Stimulated activated CD8-positive, alpha-beta memory T cell treated with anti-CD3 and anti-CD28 coated beads, Interleukin-2, amount 100 ng/mL, for 48 hours (primary cell): ENCODE results near the gene ZYX.
"Not testable (repeated sequence)": the region's sequence is repeated elsewhere in the genome, so short reads cannot be mapped to it uniquely, and the experiment has no call there.

Experiments
- DNase-seq, 2 donors: peaks; one replicate each; pipeline ENCODE4 v3.0.0-alpha.2; 2020; ENCODE audit warnings: low read depth in 2 of 2

Gene ZYX

DNA sequence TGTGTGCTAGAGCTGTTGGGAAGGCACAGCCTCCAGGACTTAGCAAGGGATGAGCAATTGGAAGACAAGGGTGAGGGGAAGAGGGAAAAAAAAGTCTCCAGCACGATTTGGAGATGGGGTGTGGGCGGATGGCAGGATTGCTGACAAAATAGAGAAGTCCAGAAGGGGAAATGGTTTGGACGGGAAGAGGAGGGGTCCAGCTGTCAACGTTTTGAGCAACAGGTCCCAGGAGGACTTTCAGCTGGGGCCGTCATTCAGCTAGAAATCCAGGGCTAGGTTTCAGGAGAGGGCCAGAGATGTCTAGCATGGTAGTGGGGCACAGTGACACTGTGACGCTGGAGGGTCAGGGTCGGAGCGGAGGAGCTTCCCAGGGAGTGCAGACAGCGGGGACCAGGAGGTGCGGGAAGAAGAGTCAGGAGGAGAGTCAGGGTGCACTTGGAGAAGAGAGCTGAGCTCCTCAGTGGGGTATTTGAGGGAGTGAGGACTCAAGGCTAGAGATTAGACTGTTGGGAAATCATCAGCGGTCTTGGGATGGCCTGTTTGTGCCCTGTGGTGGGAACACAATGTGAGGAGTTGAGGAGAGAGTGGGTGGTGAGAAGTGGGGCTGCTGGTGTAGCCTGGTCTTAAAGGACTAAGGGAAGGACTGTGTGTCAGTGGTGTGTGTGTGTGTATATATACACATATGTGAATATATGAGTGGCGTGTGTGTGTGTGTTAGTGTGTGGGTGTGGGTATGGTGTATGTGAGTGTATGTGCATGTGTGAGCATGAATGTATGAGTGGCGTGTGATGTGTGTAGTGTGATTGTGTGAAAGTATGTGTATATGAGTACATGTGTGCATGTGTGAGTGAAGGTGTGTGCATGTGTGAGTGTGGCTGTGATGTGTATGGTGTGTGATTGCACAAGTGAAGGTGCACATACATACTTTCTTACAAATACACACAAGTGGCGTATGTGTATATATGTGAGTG lies 3.8 kb downstream of the ZYX start:
- DNase-seq: no peak

DNA sequence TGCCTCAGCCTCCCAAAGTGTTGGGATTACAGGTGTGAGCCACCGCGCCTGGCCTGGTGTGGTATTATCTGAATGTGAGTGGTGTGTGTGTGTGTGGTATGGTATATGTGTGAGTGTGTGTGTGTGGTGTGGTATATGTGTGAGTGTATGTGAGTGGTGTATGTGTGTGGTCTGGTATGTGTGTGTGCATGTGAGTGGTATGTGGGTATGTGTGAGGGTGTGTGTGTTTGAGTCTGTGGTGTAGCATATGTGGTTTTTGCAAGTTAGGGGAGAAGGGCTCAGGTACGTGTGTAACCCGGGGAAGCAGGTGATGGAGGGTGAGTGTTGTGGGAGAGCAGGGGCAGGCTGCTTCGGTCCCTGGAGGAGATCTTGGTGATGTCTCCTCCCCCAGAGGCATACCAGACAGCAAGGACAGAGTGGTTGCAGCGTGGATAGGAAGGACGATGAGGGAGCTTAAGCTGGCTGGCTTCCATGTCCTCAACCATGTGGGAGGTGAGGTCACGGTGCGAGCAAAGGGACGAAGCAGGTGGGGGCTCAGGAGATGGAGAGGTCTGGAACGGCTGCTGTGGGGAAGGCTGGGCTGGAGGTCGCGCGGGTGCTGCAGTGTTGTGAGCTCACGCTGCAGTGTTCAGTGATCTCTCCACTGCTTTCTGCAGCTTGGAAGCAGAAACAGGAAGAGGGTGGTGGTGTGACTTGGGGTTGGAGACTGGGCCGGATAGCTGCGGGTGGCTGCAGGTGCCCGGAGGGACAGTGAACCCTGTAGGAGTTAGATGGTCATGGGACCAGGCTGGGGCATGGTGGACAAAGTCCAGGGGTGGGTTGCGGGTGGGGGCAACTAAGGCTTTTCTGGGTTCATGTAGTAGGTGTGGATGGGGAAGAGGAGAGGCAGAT lies 5.0 kb downstream of the ZYX start:
- DNase-seq: no peak

DNA sequence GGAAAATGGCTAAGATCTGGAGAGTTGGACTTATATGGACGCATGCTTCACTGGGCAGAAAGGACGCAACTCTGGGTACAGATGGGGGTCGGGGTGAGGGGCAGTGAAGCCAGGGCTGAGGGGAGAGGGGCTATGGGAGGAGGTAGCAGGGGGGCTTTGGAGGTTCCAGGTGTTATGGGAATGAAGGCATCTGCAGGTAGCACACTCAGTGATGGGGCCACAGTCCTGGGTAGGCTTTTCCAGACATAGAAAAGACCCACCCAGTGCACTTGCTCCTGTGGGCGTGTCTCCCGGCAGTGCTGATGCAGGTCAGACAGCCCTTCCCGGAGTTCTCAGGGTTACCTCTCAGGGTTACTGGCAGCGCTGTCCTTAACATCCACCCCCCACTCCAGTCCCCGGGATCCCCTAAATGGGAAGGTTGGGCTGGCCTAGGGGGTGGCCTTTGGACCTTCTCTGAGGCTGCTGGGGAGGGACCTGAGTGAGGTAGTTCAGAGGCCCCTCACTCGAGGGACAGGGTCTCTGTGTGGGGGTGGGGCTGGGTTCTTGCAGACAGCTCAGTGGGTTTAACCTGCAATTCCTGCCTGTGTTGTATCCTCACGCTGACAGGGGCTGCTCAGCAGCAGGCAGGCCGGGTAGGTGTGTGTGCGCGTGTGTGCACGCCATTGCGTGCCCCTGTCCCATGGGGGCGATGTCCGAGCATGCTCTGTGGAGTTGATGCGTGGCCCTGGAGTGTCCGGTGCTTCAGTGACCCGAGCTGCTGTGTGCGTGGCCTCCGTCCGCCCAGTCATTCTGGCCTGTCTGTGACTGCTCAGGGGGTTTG lies 6.2 kb downstream of the ZYX start:
- no peak for DNase-seq

DNA sequence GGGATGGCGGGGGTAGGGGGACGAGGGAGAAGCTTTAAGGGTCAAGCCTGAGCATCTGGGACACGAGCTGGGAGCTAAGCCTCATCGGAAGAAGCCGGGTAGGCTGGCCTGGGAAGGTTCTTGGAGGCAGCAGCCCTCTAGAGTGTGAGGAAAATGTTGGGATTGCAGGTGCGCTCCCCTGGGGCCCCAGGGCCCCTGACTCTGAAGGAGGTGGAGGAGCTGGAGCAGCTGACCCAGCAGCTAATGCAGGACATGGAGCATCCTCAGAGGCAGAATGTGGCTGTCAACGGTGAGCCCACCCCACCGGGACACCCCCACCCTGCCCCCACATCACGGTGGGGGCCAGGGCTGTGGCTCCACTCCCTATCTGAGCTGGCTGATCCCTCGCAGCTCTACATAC lies 6.9 kb downstream of the ZYX start:
- no peak for DNase-seq

DNA sequence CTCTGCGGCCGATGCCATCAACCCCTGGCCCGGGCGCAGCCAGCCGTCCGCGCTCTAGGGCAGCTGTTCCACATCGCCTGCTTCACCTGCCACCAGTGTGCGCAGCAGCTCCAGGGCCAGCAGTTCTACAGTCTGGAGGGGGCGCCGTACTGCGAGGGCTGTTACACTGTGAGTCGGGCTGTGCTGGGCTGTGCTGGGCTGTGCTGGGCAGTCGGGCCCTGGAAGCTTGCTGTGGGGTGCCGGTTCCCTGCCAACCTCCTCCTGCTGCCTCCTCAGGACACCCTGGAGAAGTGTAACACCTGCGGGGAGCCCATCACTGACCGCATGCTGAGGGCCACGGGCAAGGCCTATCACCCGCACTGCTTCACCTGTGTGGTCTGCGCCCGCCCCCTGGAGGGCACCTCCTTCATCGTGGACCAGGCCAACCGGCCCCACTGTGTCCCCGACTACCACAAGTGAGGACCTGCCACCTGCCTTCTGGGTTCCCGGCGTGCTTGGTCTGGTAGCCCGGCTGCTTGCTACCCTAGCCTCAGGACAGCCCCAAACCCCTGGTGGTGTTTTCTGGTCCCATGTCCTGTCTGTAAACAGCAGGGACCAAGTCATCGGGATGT lies 7.5 kb downstream of the ZYX start:
- no peak for DNase-seq

DNA sequence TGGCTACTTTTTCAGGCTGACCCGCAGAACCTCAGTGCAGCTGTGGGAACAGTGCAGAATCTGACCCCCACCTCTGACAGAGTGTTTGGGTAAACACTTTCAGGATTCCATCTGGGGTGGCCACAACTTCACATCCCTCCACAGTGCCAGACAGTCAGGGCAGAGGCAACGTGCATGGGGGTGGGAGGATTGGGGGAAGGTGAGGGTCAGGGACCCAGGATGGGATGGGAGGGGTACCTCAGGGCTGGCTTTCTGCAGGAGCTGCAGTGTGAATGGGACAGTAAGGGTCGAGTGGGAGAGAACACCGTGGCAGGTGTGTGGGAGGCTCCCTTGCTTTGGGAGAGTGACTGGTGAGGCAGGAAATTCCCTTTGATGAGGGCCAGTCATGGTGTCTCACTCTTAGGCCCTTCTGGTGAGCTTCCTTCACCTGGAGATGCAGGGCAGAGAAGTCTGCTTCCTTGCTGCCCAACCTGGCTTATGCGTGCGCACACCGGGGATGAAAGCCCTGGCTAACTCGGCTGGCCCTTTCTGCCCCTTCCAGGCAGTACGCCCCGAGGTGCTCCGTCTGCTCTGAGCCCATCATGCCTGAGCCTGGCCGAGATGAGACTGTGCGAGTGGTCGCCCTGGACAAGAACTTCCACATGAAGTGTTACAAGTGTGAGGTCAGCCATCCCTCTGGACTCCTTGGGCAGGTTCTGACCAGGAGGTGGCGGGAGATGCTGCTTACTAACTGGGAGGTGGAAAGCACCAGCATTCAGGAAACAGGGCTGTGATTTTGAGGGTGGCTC lies 8.4 kb downstream of the ZYX start:
- no peak for DNase-seq

DNA sequence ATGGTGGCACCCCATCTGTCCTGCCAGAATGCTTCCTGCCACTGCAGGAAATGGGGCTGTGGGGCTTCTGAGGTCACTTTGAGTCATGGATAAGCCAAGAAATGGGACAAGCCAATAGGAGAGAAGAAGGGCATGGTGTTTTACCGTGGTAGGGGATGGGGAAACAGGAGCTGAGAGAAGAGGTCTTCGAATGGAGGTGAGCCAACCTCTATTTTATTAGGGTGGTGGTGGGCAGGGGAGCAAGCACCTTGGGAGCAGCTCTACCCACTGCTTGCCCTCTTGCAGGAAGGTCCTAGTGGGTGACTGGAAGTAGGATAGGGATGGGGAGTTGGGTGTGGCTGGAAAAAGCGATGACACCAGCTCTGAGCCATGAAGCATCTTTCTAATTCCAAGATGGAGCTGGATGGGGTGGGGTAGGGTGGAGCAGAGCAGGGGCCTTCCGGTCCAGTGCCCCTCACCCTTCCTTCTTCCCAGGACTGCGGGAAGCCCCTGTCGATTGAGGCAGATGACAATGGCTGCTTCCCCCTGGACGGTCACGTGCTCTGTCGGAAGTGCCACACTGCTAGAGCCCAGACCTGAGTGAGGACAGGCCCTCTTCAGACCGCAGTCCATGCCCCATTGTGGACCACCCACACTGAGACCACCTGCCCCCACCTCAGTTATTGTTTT lies 9.1 kb downstream of the ZYX start:
- DNase-seq: no peak

DNA sequence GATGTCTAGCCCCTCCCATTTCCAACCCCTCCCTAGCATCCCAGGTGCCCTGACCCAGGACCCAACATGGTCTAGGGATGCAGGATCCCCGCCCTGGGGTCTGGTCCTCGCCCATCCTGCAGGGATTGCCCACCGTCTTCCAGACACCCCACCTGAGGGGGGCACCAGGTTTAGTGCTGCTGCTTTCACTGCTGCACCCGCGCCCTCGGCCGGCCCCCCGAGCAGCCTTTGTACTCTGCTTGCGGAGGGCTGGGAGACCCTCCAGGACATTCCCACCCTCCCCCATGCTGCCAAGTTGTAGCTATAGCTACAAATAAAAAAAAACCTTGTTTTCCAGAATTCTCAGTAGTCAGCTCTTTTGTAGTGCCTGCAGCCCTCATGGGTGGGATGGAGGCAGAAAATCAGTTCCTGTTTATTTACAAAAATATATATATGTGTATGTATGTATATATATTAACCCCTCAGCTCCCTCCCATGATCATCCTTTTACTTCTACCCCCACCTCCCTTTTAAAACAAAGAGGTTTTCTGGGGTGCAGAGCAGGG lies 9.7 kb downstream of the ZYX start:
- DNase-seq: no peak

DNA sequence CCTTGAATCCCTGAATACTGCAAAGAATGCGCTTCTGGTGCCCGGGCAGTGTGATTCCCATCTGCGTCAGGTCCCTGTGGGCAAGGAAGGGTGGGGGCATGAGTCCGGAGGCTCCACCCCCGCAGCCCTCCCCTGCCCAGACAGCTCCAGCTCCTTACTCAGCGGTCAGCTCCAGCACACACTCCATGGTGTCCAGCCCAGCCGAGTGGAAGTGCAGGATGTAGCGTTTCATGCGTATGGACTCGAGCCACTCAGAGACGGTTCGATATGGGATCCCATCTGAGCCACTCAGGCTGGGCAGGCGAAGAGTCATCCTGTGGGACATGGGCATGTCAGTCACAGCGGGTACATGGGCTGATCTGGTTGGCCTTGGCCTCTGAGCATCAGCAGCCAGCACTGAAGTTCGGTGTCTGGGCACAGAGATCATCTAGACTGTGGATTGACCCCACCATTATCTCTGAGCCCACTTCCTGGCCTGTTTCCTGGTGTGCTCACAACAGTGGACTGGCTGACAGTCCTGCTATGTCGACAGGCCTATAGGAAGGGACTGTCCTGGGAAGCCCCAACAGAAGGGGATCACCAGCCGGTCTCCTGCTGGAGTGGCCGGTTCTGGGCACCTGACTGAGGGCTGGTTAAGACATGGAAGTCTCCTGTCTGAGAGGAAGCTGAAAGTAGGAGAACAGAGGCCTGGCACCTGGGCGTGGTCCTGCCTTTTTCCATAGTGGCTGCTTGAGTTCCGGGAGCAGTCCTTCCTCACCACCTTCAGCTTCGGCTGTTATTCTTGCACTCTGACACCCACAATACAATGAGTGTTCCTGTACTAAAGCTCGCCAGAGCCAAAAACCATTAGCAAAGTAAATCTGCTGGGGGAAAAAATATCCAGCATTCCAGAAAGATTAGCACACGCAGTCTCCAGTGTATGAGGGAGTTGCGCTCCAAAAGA lies 10.6 kb downstream of the ZYX start:
- DNase-seq: no peak

DNA sequence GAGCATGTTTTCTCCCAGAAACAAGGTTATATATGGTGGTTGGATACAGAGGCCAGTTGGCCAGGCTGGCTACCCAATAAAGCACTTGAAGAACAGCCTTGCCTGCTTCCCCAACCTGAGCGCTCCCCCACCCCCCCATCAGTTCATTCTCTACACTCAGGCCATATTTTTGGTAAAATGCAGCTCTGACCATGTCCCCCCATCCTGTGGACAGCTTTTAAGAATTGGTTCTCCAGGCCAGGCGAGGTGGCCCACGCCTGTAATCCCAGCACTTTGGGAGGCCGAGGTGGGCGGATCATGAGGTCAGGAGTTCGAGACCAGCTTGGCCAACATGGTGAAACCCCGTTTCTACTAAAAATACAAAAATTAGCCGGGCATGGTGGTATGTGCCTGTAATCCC lies 11.3 kb downstream of the ZYX start:
- DNase-seq: not testable (repeated sequence)

DNA sequence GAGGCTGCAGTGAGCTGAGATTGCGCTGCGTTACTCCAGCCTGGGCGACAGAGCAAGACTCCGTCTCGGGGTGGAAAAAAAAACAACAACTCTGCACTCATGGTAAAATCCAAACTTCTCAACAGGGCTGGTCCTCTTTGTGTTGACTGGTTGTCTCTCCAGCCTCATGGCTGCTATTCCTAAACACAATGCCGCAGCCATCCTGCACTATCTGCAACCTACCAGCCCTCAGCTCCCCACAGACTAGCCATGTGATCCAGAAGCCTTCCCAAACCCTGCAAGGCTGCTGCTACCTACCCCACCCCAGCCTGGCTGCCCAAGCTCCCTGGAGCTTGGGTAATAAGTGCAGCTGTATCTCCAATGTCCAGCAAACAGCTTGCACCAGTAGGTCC lies 11.7 kb downstream of the ZYX start:
- no peak for DNase-seq

DNA sequence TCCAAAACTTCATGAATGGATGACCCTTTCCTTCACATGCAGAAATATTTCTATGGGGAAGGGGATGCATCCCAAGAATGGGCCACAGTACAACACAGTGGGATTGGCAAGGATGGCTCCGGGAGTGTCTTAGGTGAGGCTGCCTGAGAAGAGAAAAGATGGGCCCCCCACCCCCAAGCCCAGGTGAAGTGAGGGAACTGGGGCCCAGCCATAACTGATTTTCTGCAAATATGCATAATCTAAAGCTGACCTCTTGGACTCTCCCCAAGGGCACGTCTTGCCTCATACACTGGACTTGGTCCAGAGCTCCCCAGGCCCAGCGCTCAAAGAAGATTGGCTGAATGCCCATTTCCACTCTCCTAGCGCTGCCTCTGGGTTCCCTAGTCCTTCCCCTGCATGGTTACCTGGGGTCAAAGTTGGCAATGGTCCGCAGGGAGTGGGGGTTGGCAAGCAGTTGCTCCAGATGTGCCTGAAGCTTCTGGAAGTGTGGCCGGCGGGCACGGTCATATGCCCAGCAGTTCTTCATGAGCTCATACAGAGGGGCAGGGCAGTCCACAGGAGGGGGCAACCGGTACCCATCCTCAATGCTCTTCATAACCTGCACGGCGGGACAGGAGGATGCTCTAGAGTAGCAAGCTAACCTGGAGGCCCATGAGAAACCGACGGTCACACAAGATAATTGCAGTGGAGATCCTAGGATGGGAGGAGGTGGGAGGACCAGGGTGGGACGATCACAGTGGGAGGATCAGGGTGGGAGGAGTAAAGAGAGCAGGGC lies 12.3 kb downstream of the ZYX start:
- DNase-seq: no peak

DNA sequence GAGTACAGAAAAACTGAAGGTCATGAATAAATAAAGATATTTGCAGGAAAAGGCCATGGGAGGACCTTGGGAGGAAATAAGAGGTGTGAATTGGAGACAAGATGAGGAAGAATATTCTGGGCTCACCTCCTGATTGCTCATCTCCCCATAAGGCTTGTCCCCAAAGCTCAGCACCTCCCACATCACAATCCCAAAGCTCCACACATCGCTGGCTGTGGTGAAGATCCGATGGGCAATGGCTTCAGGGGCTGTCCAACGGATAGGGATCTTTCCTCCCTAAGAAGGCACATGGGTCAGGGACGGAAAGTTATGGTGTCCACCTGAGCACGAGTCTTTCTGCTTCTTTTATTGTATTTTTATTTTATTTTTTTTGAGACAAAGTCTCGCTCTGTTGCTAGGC lies 12.9 kb downstream of the ZYX start:
- no peak for DNase-seq

DNA sequence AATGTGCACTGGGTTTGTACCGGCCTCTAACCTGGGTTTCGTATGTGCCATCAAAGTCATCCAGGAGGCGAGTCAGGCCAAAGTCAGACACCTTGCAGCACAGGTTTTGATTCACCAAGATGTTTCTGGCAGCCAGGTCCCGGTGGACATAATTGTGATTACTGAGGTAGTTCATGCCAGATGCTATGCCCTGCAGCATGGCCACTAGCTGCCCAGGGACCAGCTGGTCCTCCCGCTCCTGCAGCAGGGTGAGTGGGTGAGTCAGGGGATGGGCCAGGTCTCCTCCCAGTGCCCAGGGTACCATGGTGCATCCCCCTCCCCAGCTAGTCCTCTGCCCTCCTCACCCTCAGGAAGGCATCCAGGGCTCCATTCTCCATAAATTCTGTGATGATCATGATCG lies 13.6 kb downstream of the ZYX start:
- no peak for DNase-seq

DNA sequence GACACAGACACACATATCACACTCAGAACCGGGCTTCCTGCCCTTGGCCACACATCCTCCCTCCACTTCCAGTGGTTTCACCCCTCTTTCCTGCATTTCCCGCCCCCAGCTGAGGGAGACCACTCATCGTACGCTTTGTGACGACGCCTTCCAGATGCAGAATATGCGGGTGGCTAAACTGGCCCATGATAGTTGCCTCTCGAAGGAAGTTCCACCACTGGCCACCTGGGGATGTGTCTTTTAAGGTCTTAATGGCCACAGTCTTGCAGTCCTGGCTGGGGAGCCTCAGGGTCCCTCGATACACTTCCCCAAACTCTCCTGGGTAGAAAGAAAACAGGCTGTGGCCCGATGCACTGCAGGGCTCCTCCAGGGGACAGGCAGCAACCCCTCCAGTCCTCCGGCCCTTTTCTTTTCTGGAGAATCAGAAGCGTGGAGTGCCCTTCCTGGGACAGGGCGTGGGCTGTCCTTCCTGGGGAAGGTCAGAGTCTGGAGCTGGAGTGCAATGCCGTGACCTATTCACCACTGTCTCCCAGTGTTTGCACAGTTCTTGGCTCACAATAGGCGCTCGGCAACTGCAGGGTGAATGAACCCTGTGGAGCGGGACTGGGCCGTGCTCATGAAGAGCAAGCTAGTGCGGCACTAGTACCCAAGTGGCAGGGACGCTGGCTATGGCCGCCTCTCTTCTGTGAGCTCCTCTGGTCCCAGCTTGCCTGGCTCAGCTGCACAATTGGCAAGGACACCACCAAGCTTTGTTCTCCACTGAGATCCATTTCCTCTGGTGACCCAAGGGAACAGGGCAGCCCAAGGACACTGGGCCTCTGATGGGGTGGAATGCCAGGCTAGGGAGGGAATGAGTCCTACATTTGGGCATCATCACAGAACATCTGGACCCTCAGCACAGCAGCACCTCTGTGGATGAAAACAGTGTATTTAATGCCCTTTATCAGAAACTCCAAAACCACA lies 14.3 kb downstream of the ZYX start:
- DNase-seq: no peak

DNA sequence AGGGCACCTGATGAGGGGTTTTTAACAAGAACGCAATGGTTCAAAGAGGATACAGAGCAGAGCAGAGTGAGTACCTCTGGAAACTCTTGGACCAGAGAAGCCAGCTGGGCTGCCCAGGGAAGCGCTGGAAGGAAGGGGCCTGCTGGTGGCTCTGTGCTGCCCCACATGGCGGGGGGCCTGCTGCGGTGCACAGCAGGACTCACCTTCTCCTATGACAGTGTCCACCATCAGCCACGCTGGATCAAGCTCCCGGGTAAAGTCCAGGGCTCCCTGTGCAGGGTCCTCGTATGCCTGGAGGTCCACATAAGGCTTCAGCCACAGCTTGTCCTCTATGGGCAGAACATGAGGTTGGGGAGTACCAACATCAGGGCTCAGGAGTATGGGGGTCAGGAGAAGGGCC lies 15.0 kb downstream of the ZYX start:
- DNase-seq: no peak
